K562 (cell line): ENCODE data around the gene ISLR2. TPM values are rescaled to one million over a fixed set of nuclear protein-coding genes. Genes with fewer than 3 reads are reported as not detected.

ENCODE experiments used
- ATAC-seq: fragments of 200-7000 bp; cut with Tn5 transposase; 3 replicates; pipeline ENCODE4 v1.9.1; 2020; ENCODE audit warnings: moderate library complexity
- BruUV-seq: library from RNA; stranded (reverse); fragments of 400-500 nt; replicated peaks from 2 replicates; lab custom pipeline; 2021; lab: Mats Ljungman, UMichigan
- CTCF ChIA-PET: fragments of 300-600 bp; formaldehyde crosslinking; extraction: SDS; loops from one replicate; lab custom pipeline; 2021; ENCODE audit warnings: low intra/inter-chr PET ratio; lab: Yijun Ruan, JAX
- POLR2A ChIA-PET: fragments of 300-600, 350-650 bp; sonication (Branson Sonifier 250); formaldehyde crosslinking; extraction: SDS; loops from one replicate; lab custom pipeline; 2021; ENCODE audit warnings: antibody characterized with exemption, inconsistent platforms; lab: Yijun Ruan, JAX
- DNase-seq, 4 experiments: peaks; one replicate each; pipeline versions ENCODE4 v3.0.0 to v3.0.0-alpha.2; 2011 to 2018; ENCODE audit warnings: low spot score in 3 of 4, mixed read lengths in 3 of 4; ENCODE audit errors: extremely low read depth in 1 of 4
- FAIRE-seq: peaks from 2 replicates; lab custom pipeline; 2011; peaks lifted over from hg19 to GRCh38; lab: Jason Lieb, UNC
- H2AFZ ChIP-seq: 2 replicates; pipeline ENCODE4 v1.6.0; 2011; ENCODE audit warnings: low read depth, low read length, control low read depth, inconsistent platforms
- H3K27ac ChIP-seq: fragments of 200-600 bp; 3 replicates; pipeline ENCODE4 v1.8.0; 2011; ENCODE audit warnings: low read depth, mild to moderate bottlenecking, control low read depth, inconsistent platforms, low read length, moderate library complexity, mixed read lengths; ENCODE audit errors: extremely low read depth
- H3K27me3 ChIP-seq, 2 experiments: fragments of 300-600 bp in 1 of 2; 2 replicates in 1 of 2; 3 replicates in 1 of 2; pipeline versions ENCODE4 v1.6.0 to v1.8.0; 2011; ENCODE audit warnings: inconsistent platforms in 2 of 2, low read length in 2 of 2, mild to moderate bottlenecking in 1 of 2, mixed read lengths in 1 of 2, moderate library complexity in 1 of 2; ENCODE audit not compliant: control insufficient read depth in 2 of 2, insufficient read depth in 2 of 2
- H3K36me3 ChIP-seq: fragments of 300-600 bp; 3 replicates; pipeline ENCODE4 v1.8.0; 2011; ENCODE audit warnings: mild to moderate bottlenecking, low read length, inconsistent platforms; ENCODE audit not compliant: control insufficient read depth, insufficient read depth
- H3K4me1 ChIP-seq, 2 experiments: fragments of 200-600 bp in 1 of 2; replicated peaks in 1 of 2; 2 replicates in 1 of 2; 3 replicates in 1 of 2; pipeline versions ENCODE4 v1.5.1 to v1.8.0; 2011; ENCODE audit warnings: inconsistent platforms in 2 of 2, low read length in 2 of 2, mild to moderate bottlenecking in 1 of 2, mixed read lengths in 1 of 2, moderate library complexity in 1 of 2; ENCODE audit not compliant: control insufficient read depth in 2 of 2, insufficient read depth in 2 of 2
- H3K4me2 ChIP-seq: 2 replicates; pipeline ENCODE4 v1.6.1; 2011; ENCODE audit warnings: low read length, control low read depth, inconsistent platforms, mixed read lengths; ENCODE audit not compliant: insufficient read depth
- H3K4me3 ChIP-seq: fragments of 200-600 bp; sonication (generic), shearing (Covaris generic); 2 replicates; pipeline ENCODE4 v1.5.1; 2016; ENCODE audit warnings: control low read depth, inconsistent platforms
- H3K79me2 ChIP-seq: fragments of 200-600 bp; 3 replicates; pipeline ENCODE4 v1.8.0; 2011; ENCODE audit warnings: low read length, inconsistent platforms; ENCODE audit not compliant: control insufficient read depth, insufficient read depth
- H3K9ac ChIP-seq, 2 experiments: 2 replicates each; pipeline versions ENCODE4 v1.6.0 to v1.6.1; 2011; ENCODE audit warnings: low read depth in 2 of 2, low read length in 2 of 2, control low read depth in 1 of 2, inconsistent platforms in 1 of 2, mild to moderate bottlenecking in 1 of 2, mixed read lengths in 1 of 2; ENCODE audit not compliant: insufficient read depth in 1 of 2
- H3K9me1 ChIP-seq: one replicate; pipeline ENCODE4 v1.6.0; 2011; ENCODE audit warnings: inconsistent platforms, mild to moderate bottlenecking, low read length, moderate library complexity; ENCODE audit not compliant: control insufficient read depth, insufficient read depth
- H3K9me3 ChIP-seq: replicated peaks from 2 replicates; pipeline ENCODE4 v1.5.1; 2011; ENCODE audit warnings: low read depth, low read length, inconsistent platforms; ENCODE audit not compliant: control insufficient read depth, insufficient read depth
- H4K20me1 ChIP-seq: replicated peaks from 2 replicates; pipeline ENCODE4 v1.6.1; 2011; ENCODE audit warnings: low read length, inconsistent platforms, mixed read lengths; ENCODE audit not compliant: control insufficient read depth, insufficient read depth
- FOXP4 ChIP-seq: sonication (generic); formaldehyde crosslinking; IDR thresholded peaks from 2 replicates; pipeline ENCODE4 v1.8.0; 2022; ENCODE audit warnings: mild to moderate bottlenecking, missing genetic modification reagents, borderline replicate concordance
- GATAD2B ChIP-seq: fragments of 450-650 bp; IDR thresholded peaks from 2 replicates; pipeline ENCODE4 v1.6.1; 2017; ENCODE audit warnings: mild to moderate bottlenecking, borderline replicate concordance
- MBD2 ChIP-seq: sonication (generic); IDR thresholded peaks from 2 replicates; pipeline ENCODE4 v1.6.1; 2016; ENCODE audit warnings: low read depth, borderline replicate concordance
- MYNN ChIP-seq, 2 experiments: sonication (generic); formaldehyde crosslinking in 1 of 2; IDR thresholded peaks; 2 replicates each; pipeline versions ENCODE4 v1.5.0 to v1.6.1; 2016 to 2020; ENCODE audit warnings: antibody characterized with exemption in 1 of 2, missing genetic modification reagents in 1 of 2
- PPARD ChIP-seq: fragments of 250-450 bp; sonication (Bioruptor Pico); IDR thresholded peaks from 2 replicates; pipeline ENCODE4 v1.8.0; 2022; ENCODE audit warnings: inconsistent platforms, mild to moderate bottlenecking, moderate library complexity
- PTBP1 ChIP-seq: fragments of 200-400 bp; formaldehyde crosslinking; IDR thresholded peaks from 2 replicates; pipeline ENCODE4 v1.6.1; 2017; ENCODE audit warnings: low read depth, low read length
- RBBP5 ChIP-seq: fragments of 200-600 bp; sonication (generic); IDR thresholded peaks from 2 replicates; pipeline ENCODE4 v1.6.1; 2012; ENCODE audit warnings: borderline replicate concordance, mild to moderate bottlenecking, low read length, control low read depth, inconsistent platforms; ENCODE audit not compliant: insufficient read depth, poor library complexity, severe bottlenecking
- RBM22 ChIP-seq: fragments of 200-400 bp; formaldehyde crosslinking; IDR thresholded peaks from 2 replicates; pipeline ENCODE4 v1.6.1; 2018; ENCODE audit warnings: low read length, low read depth; ENCODE audit not compliant: poor library complexity, severe bottlenecking
- SIN3A ChIP-seq, 2 experiments: fragments of 150-350 bp in 1 of 2; IDR thresholded peaks; 2 replicates each; pipeline ENCODE4 v1.6.1; 2011 to 2016; ENCODE audit warnings: borderline replicate concordance in 2 of 2, low read depth in 2 of 2, low read length in 2 of 2, mild to moderate bottlenecking in 2 of 2, moderate library complexity in 2 of 2; ENCODE audit not compliant: control insufficient read depth in 1 of 2
- SRSF9 ChIP-seq: fragments of 200-400 bp; formaldehyde crosslinking; IDR thresholded peaks from 2 replicates; pipeline ENCODE4 v1.6.1; 2017; ENCODE audit warnings: low read depth, low read length, borderline replicate concordance
- ZBTB9 ChIP-seq: fragments of 450-650 bp; formaldehyde crosslinking; IDR thresholded peaks from 2 replicates; pipeline ENCODE4 v1.4.0; 2020; ENCODE audit warnings: mild to moderate bottlenecking, moderate library complexity
- ZNF146 ChIP-seq: IDR thresholded peaks from one replicate; pipeline ENCODE4 v1.6.1; 2018; ENCODE audit warnings: missing compliant biosample characterization; ENCODE audit not compliant: unreplicated experiment
- ZNF583 ChIP-seq: fragments of 250-450 bp; sonication (Bioruptor Pico); IDR thresholded peaks from 2 replicates; pipeline ENCODE4 v1.4.0; 2020
- ZNF644 ChIP-seq: fragments of 200-800 bp; sonication (Bioruptor generic); IDR thresholded peaks from 2 replicates; pipeline ENCODE4 v1.6.1; 2016; ENCODE audit warnings: low read depth, missing genetic modification characterization, missing compliant biosample characterization
- ZNF77 ChIP-seq: fragments of 250-450 bp; sonication (Bioruptor Pico); IDR thresholded peaks from 2 replicates; pipeline ENCODE4 v1.5.0; 2020
- WGBS: fragments of 100-300 bp; shearing (Covaris generic); methylation state at CpG from one replicate; pipeline ENCODE4 v1.1.6; 2016; ENCODE audit warnings: low coverage, mixed read lengths; ENCODE audit not compliant: insufficient coverage; ENCODE audit errors: missing lambda C conversion rate; 5-methylcytosine and 5-hydroxymethylcytosine counted together
- in situ Hi-C: fragments of 300-500 bp; cut with MboI; formaldehyde crosslinking; loops from 4 replicates; pipeline ENCODE4 v1.15.0; 2018; ENCODE audit warnings: inconsistent platforms, mixed read lengths
- intact Hi-C: fragments of 100-400 bp; cut with micrococcal nuclease; formaldehyde crosslinking; loops from 2 replicates; pipeline ENCODE4 v1.14.2; 2022
- polyA plus RNA-seq, 8 experiments: library from polyadenylated mRNA; depleted of rRNA in 4 of 8; stranded (reverse) in 5 of 8; unstranded in 3 of 8; fragments of >200 nt; fragmentation: Nextera tagmentation in 2 of 8; fragmentation: Illumina TruSeq in 1 of 8; extraction: Ambion mirVana in 2 of 8; extraction: Trizol in 1 of 8; gene quantifications; 2 replicates each; pipeline versions ENCODE4 v1.2.1 to v1.2.3, GENCODE V29; 2011 to 2014; ENCODE audit warnings: inconsistent platforms in 1 of 8, missing spikeins in 1 of 8
- total RNA-seq, 7 experiments: library from RNA; depleted of rRNA in 6 of 7; stranded (reverse); fragments of >200 nt in 6 of 7; fragmentation: Illumina TruSeq in 2 of 7; extraction: Trizol in 2 of 7; gene quantifications; 2 replicates each; pipeline versions ENCODE4 v1.2.1 to v1.2.3, GENCODE V29; 2011 to 2021; ENCODE audit warnings: low replicate concordance in 1 of 7

ISLR2 gene
- total and polyA plus RNA-seq, 9 of the 15 experiments (the other 6 are each of a cell fraction or from before 2014, with no cell fraction given), result not detected

DNA sequence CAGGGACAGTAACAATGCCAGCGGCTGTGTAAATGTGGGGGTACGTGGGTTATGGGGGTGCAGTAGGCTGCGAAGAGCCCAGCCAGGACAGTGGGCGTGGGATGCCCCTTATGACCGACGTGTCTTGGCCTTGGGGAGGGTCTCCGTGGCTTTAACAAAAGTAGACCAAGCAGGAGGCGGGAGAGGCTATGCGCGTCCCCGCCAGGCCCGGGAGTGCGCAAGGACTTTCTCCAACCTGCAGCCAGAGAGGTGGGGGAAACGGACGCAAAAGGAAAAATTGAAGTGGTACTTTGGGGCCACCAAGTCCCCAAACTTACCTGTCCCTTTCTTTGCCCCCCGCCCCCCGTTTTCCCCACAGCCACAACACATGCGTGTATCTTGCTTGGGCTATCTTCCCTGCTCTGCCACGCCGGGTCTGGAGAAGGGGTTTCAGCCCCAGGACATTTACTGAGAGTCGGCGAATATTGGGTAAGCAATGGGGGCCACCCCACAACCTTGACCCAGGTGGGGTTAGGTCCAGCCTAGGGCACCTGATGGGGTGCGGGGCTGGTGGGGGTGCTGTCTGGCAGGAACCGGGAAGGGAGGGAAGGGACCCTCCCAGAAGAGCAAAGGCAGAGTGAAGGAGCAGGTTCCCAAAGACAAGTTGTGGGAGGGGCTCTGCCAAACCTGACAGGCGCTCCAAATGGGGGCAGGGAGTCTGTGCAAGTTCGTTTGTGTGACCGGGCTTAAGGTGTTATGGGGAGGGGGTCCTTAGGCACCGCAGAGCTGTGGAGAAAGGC, 652 bp downstream of the ISLR2 start:
- no peak overlapping the region for H3K4me3 ChIP-seq
- no peak overlapping the region for H2AFZ ChIP-seq
- no peaks in the 10 kb centered on the region for H3K79me2 ChIP-seq
- no peak overlapping the region for H3K4me2 ChIP-seq
- H3K9me1 ChIP-seq, result no peaks in the 10 kb centered on the region
- TF ChIP-seq ZNF146 (CRISPR knock-in tag) (no peak), RBBP5 (no peak), ZNF583 (CRISPR knock-in tag) (no peak), PTBP1 (no peak), MBD2 (no peak), MYNN (IDR thresholded peaks at IDR 0.05) (no peak), MYNN (CRISPR knock-in tag; IDR thresholded peaks at IDR 0.05) (no peak), SIN3A (IDR thresholded peaks at IDR 0.05; ENCODE audit: borderline replicate concordance in 2 of 2, control insufficient read depth in 1 of 2, low read depth in 2 of 2, low read length in 2 of 2) (no peak), GATAD2B (no peak), FOXP4 (CRISPR knock-in tag) (no peak), SRSF9 (no peak), ZNF644 (tag) (no peak), ZBTB9 (no peak), ZNF77 (CRISPR knock-in tag) (no peak), RBM22 (no peak), PPARD (no peak)
- DNase-seq (no peak), FAIRE-seq (no peak), ATAC-seq (no peak)
- peaks cover 39 to 57% of the 10 kb centered on the region in 2 experiments for H3K27me3 ChIP-seq
- ChIA-PET CTCF (no interaction called here), POLR2A (no interaction called here)
- H3K36me3 ChIP-seq, result no peaks in the 10 kb centered on the region
- 9% methylated on average over 17 of the region's 28 CpGs for WGBS
- H3K9ac ChIP-seq, result no peak overlapping the region
- peaks cover 0 to 30% of the 10 kb centered on the region in 2 experiments; a peak in 2 of 5 replicates for H3K4me1 ChIP-seq
- no peak overlapping the region for H3K27ac ChIP-seq
- in situ Hi-C loops (loop anchor here (25.0 kb wide), 1 partner anchor 1156 kb away; the partner anchor contains the start of gene GOLGA6D), intact Hi-C loops (no loop called here)
- H4K20me1 ChIP-seq, result no peaks in the 10 kb centered on the region; the same call in 1 of the 2 replicates
- H3K9me3 ChIP-seq, result no peaks in the 10 kb centered on the region
- BruUV-seq, result no TSS peak
